ENCODE measurements around the gene SUSD6. TPM values are rescaled to one million over a fixed set of nuclear protein-coding genes. Genes with fewer than 3 reads are reported as not detected.

The SUSD6 gene
- total and polyA plus RNA-seq, 2 donors from 2014 or later, result 14.3 to 84.2 TPM

- no peak for TF ChIP-seq CTCF (IDR thresholded peaks at IDR 0.05; ENCODE audit: borderline replicate concordance, extremely low read depth, insufficient read depth)
- DNase-seq (no peak), FAIRE-seq (no peak)
- H3K9ac ChIP-seq (ENCODE audit: low read length in 3 of 3), result no peak overlapping the region
- no peak overlapping the region for H3K4me3 ChIP-seq (ENCODE audit: low read length in 3 of 3)
- peaks cover 3 to 5% (median 4%) of the 10 kb centered on the region in 3 donors for H3K36me3 ChIP-seq (ENCODE audit: control insufficient read depth in 2 of 3, insufficient read depth in 3 of 3, low read length in 3 of 3)
- intact Hi-C loops (cut with DNase I), result no loop called here
- no peaks in the 10 kb centered on the region for H3K9me3 ChIP-seq (ENCODE audit: control insufficient read depth in 2 of 3, insufficient read depth in 1 of 3, low read length in 3 of 3)
- no peaks in the 10 kb centered on the region for H3K27me3 ChIP-seq (ENCODE audit: control insufficient read depth, insufficient read depth, low read length)
- peak overlapping the region; percentile 43 to 56 for H3K27ac ChIP-seq (ENCODE audit: low read depth in 2 of 2, low read length in 2 of 2)
- peaks cover 0 to 30% (median 30%) of the 10 kb centered on the region in 3 donors for H3K4me1 ChIP-seq (ENCODE audit: control insufficient read depth in 2 of 3, insufficient read depth in 2 of 3, low read depth in 1 of 3, low read length in 3 of 3)
Observed at GRCh38 chr14:69663300-69663643, 51.9 kb downstream of the SUSD6 start.

GRCh38 chr14:69664265-69664664, 52.9 kb downstream of the SUSD6 start:
- no peaks in the 10 kb centered on the region for H3K9me3 ChIP-seq (ENCODE audit: control insufficient read depth in 2 of 3, insufficient read depth in 1 of 3, low read length in 3 of 3)
- no peak overlapping the region for H3K9ac ChIP-seq (ENCODE audit: low read length in 3 of 3)
- FAIRE-seq, result no peak
- intact Hi-C loops (cut with DNase I), result no loop called here
- DNase-seq, result no peak
- no peak overlapping the region for H3K4me3 ChIP-seq (ENCODE audit: low read length in 3 of 3)
- H3K27ac ChIP-seq (ENCODE audit: low read depth in 2 of 2, low read length in 2 of 2), result peak overlapping the region in 1 of 2 donors; percentile 26
- no peak for TF ChIP-seq CTCF (IDR thresholded peaks at IDR 0.05; ENCODE audit: borderline replicate concordance, extremely low read depth, insufficient read depth)
- peaks cover 0 to 27% (median 20%) of the 10 kb centered on the region in 3 donors for H3K4me1 ChIP-seq (ENCODE audit: control insufficient read depth in 2 of 3, insufficient read depth in 2 of 3, low read depth in 1 of 3, low read length in 3 of 3)
- H3K27me3 ChIP-seq (ENCODE audit: control insufficient read depth, insufficient read depth, low read length), result no peaks in the 10 kb centered on the region
- peaks cover 3 to 5% (median 4%) of the 10 kb centered on the region in 3 donors for H3K36me3 ChIP-seq (ENCODE audit: control insufficient read depth in 2 of 3, insufficient read depth in 3 of 3, low read length in 3 of 3)

- H3K9ac ChIP-seq (ENCODE audit: low read length in 3 of 3), result no peak overlapping the region
- no peak for TF ChIP-seq CTCF (IDR thresholded peaks at IDR 0.05; ENCODE audit: borderline replicate concordance, extremely low read depth, insufficient read depth)
- DNase-seq, result no peak
- no peaks in the 10 kb centered on the region for H3K27me3 ChIP-seq (ENCODE audit: control insufficient read depth, insufficient read depth, low read length)
- no peaks in the 10 kb centered on the region for H3K9me3 ChIP-seq (ENCODE audit: control insufficient read depth in 2 of 3, insufficient read depth in 1 of 3, low read length in 3 of 3)
- peak overlapping the region in 1 of 2 donors; percentile 26 for H3K27ac ChIP-seq (ENCODE audit: low read depth in 2 of 2, low read length in 2 of 2)
- H3K36me3 ChIP-seq (ENCODE audit: control insufficient read depth in 2 of 3, insufficient read depth in 3 of 3, low read length in 3 of 3), result peaks cover 0 to under 1% (median 0%) of the 10 kb centered on the region in 3 donors
- no peak overlapping the region for H3K4me3 ChIP-seq (ENCODE audit: low read length in 3 of 3)
- intact Hi-C loops (cut with DNase I), result no loop called here
- no peak for FAIRE-seq
- H3K4me1 ChIP-seq (ENCODE audit: control insufficient read depth in 2 of 3, insufficient read depth in 2 of 3, low read depth in 1 of 3, low read length in 3 of 3), result peaks cover 0 to 33% (median 24%) of the 10 kb centered on the region in 3 donors
Observed at GRCh38 chr14:69664865-69665526, 53.6 kb downstream of the SUSD6 start.

Measured in kidney (tissue), 14 donors.